SH-SY5Y (cell line): ENCODE results near the gene C2orf68.

Experiments
- GATA2 ChIP-seq: IDR thresholded peaks from 2 replicates; pipeline ENCODE4 v1.6.1; 2011; ENCODE audit warnings: mild to moderate bottlenecking, low read depth, low read length
- GATA3 ChIP-seq: IDR thresholded peaks from 2 replicates; pipeline ENCODE4 v1.6.1; 2011; ENCODE audit warnings: low read depth, mild to moderate bottlenecking, low read length, moderate library complexity

Gene C2orf68

DNA sequence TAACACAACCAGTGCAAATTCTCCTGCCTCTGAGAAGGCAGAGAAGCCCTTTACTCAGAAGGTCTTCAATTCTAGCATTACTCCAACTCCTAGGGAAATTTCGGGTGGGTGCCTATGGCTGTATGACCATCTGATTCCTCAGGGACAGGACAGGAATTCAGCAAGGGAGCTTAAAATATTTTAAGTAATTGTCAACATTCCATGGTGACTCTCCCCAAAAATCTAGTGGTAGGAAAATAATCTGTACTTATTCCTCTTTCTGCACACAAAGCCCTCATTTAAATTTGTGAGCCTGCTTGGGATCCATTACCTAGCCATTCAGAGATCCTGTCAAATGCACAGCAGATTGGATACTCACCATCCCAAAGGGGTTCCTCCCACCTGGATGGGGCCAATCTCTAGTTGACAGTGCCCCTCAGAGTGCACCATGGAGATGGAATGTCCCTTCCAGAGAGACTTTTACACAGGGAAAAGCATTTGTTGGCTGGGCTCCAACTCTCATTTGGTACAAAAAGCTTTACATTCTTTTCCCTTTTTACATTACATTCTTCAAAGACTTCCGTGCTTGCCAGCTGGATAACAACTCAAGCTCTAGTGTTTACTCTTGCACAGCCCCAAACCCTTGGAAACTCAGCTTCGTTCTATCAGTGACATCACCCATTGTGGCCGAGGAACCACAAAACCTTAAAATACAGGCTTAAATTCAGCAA, 6.3 kb downstream of the C2orf68 start:
- TF ChIP-seq GATA2 (no peak), GATA3 (no peak)

DNA sequence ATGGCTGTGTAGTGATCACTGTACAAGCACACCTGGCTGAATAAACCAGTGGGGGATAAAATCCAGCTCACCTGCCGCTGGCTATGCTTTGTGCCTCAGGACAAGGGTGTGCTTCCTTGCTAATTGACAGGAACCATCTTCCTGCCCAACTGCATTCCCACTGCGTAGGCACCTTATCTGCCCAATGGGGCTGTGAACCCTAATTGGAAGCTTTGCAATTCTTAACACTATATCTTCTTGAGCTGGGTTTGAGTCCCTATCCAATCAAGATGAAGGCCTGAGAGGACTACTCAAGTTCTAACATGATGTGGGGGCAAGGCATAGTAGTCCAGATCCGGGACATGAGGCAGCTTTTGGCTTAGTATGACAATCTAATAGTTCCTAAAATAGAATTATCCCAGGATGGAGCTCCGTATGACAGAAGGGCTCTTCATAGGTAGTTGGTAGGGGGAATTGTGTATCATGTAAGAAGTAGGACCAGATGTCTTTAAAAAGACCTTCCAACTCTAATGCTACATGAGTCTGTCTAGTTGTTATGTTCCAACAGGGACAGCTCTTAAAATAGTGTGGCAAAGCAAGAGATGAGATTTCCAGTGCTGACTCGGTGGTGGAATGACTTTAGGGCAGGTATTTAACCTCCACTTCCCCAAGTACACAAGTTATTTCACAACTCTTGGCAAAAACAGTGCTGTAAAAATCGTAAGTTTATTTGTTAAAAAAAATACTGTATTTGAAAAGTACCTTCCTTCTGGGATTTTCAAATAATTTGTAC, 7.1 kb downstream of the C2orf68 start:
- TF ChIP-seq GATA2 (no peak), GATA3 (no peak)

GRCh38 chr2:85602476-85603234, 9.2 kb downstream of the C2orf68 start, which contains the start of gene TMEM150A:
Gene TMEM150A, minus strand, starts transcription at chr2:85602698. Its CDS starts 750 bp downstream, at chr2:85601948.
- TF ChIP-seq GATA3 (no peak), GATA2 (no peak)

- TF ChIP-seq GATA3 (no peak), GATA2 (no peak)
Measured at GRCh38 chr2:85601771-85602475, 9.9 kb downstream of the C2orf68 start.

DNA sequence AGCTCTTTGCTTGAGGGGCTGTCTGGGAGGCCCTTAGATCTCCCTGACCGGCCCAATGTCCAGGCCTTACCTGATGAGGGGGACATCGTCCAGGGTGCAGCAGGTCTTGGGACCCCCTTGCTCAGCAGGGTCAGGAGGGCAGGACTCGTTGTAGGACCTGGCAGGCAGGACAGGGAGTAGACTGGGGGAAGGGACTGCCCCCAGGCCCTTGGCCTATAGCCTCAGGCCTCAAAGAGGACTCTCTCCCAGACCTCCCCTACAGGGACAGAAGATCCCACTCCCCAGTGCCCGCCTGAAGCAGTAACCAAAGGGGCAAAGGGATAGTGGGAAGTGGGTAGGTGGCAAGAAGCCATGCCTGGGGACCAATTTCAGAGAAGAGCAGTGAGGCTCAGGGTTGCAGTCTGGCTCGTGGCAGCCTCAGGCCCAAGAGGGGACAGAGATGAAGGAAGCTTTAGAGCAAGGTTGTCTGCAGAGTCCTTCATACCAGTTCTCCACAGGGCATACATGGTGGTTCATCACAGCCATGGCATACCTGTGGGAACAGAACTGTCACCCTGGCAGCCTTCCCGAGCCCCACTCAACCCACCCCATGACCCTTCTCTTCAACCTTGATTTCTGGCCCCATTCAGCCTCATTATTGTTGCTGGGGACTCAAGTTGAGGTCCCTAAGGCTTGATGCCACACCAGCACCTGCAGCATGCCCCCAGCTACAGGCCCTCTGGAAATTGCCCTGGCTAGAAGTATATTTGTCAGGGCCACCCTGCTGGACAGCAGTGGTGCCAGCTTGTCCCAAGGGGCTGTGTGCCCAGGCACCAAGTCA, 10.7 kb downstream of the C2orf68 start:
- TF ChIP-seq GATA2 (no peak), GATA3 (no peak)

DNA sequence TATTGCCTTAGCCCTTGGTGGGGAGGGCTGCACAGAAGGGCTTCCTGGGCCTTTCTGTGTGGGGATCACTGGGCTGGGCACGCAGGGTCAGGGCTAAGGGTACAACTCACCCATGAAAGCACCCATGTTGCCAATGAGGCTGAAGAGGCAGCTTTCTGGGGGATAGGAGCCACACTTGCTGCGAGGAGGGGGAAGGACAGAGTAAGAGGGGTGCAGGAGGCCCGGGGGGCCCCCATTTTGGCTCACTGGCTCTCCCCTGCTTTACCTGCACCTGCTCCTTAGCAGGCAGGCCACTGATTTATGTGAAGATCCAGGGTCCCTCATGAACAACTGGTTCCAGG, 11.7 kb downstream of the C2orf68 start:
- TF ChIP-seq GATA3 (no peak), GATA2 (no peak)

- TF ChIP-seq GATA3 (no peak), GATA2 (no peak)
Measured at GRCh38 chr2:85599468-85600234, 12.2 kb downstream of the C2orf68 start.

- no peak for TF ChIP-seq GATA3
- no peak for TF ChIP-seq GATA2
Measured at GRCh38 chr2:85598594-85599340, 13.1 kb downstream of the C2orf68 start.

DNA sequence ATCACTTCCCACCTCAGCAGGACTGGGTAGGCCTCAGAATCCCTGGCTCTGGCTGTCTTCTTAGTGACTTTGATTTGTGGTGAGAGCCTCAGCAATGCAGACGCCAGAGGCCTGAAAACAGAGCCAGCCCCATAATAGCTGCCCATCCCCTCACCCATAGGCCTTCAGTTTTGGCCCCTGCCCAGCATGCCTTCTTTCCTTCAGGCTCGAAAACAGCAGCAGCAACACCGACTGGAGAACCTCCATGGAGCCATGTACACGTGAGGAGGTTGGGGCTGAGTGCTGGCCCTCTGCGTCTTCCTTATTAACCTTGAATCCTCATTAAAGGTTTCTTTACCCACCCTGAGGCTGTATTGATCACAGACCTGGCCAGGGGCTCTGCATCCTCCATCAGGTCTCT, 14.6 kb downstream of the C2orf68 start:
- TF ChIP-seq GATA2 (no peak), GATA3 (no peak)

DNA sequence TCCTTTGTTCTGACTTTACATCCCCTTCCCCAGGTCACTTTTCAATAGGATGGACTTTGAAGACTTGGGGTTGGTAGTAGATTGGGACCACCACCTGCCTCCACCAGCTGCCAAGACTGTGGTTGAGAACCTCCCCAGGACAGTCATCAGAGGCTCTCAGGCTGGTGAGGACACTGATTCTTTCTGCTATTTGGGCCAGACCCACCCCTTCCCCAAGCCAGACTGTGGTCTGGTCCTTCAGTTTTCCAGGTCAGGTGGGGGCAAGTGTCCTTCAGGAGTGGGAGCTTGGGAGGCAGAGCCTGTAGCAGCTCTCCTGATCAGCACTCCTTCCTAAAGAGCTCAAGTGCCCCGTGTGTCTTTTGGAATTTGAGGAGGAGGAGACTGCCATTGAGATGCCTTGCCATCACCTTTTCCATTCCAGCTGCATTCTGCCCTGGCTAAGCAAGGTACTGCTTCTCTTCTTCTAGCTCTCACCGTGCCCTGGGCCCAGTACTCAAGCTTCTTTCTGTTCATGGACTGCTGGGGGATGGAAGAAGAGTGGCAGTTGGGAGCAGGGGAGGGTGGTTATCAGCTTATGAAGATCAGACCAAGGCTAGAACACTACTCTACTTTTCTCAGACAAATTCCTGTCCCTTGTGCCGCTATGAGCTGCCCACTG, 15.3 kb downstream of the C2orf68 start:
- TF ChIP-seq GATA3 (no peak), GATA2 (no peak)

GRCh38 chr2:85596026-85596333, 15.9 kb downstream of the C2orf68 start:
- TF ChIP-seq GATA3 (no peak), GATA2 (no peak)
